ENCODE results near the gene DCTN3. TPM values are rescaled to one million over a fixed set of nuclear protein-coding genes. Genes with fewer than 3 reads are reported as not detected.

DCTN3 gene
- total and polyA plus RNA-seq, 4 experiments from 2014 or later, result 57.8 to 144 (median 87.0) TPM

GRCh38 chr9:34638138-34638445 lies 17.8 kb upstream of the DCTN3 start:
- H3K27me3 Mint-ChIP-seq, result no peaks in the 10 kb centered on the region
- H3K4me1 ChIP-seq (ENCODE audit: insufficient read depth, low read length), result peaks cover 38% of the 10 kb centered on the region
- H3K9me3 Mint-ChIP-seq, result no peaks in the 10 kb centered on the region
- H3K4me3 ChIP-seq (ENCODE audit: low read length in 2 of 2), result peak overlapping the region; percentile 74 to 84
- H3K36me3 Mint-ChIP-seq, result peaks cover 6 to 13% of the 10 kb centered on the region in 2 donors
- ChIA-PET POLR2A (ENCODE audit: partially characterized antibody) (interaction anchor here (0.6 to 22.1 kb wide), 17 partner anchors 8 to 458 kb away, joined by 3 to 484 read pairs (median 6); partner anchors contain the start of genes CCL27, DCTN3, DNAI1 and FAM219A), CTCF (ENCODE audit: partially characterized antibody) (interaction anchor here (0.6 to 10.5 kb wide), 15 partner anchors 9 to 831 kb away, joined by 3 to 235 read pairs (median 8); partner anchors contain the start of genes ARID3C, CCL27, DCTN3 and GALT)
- no peaks in the 10 kb centered on the region for H3K27me3 ChIP-seq (ENCODE audit: insufficient read depth, low read length)
- H3K4me3 Mint-ChIP-seq, result peak overlapping the region; percentile 87 to 92 (median 90)
- H3K36me3 ChIP-seq (ENCODE audit: insufficient read depth, low read length), result no peaks in the 10 kb centered on the region
- peak overlapping the region; percentile 78 for H3K27ac ChIP-seq (ENCODE audit: low read depth, low read length)
- intact Hi-C loops (cut with micrococcal nuclease), result loop anchor here (5.0 kb wide), 2 partner anchors 36 to 261 kb away; partner anchors contain the start of gene MYORG
- DNase-seq, result no peak
- H3K27ac Mint-ChIP-seq, result peak overlapping the region; percentile 93 to 97 (median 95)
- H3K9me3 ChIP-seq (ENCODE audit: control insufficient read depth in 1 of 2, low read length in 2 of 2), result no peaks in the 10 kb centered on the region
- H3K4me1 Mint-ChIP-seq, result peaks cover 22 to 46% (median 34%) of the 10 kb centered on the region in 4 donors

- Mint-ChIP-seq H3K27me3 (no peaks in the 10 kb centered on the region), H3K27ac (peak within 1 kb of the TSS; percentile 93 to 97 (median 95)), H3K4me3 (peak within 1 kb of the TSS; percentile 87 to 92 (median 91)), H3K36me3 (peaks cover 6 to 13% of the 10 kb centered on the region in 2 donors), H3K9me3 (no peaks in the 10 kb centered on the region), H3K4me1 (peaks cover 22 to 51% (median 34%) of the 10 kb centered on the region in 4 donors)
- ChIA-PET CTCF (ENCODE audit: partially characterized antibody) (interaction anchor here (0.6 to 10.5 kb wide), 14 partner anchors 9 to 830 kb away, joined by 3 to 235 read pairs (median 10); partner anchors contain the start of genes ARID3C, CCL27, DCTN3 and GALT), POLR2A (ENCODE audit: partially characterized antibody) (interaction anchor here (0.6 to 22.1 kb wide), 21 partner anchors 8 to 458 kb away, joined by 3 to 484 read pairs (median 6); partner anchors contain the start of genes ARID3C, CCL27, DCTN3 and DNAI1)
- H3K4me3 ChIP-seq (ENCODE audit: low read length in 2 of 2), result peak within 1 kb of the TSS; percentile 74 to 84
- H3K27me3 ChIP-seq (ENCODE audit: insufficient read depth, low read length), result no peaks in the 10 kb centered on the region
- intact Hi-C loops (cut with micrococcal nuclease), result loop anchor here (1.0 to 5.0 kb wide), 5 partner anchors 9 to 260 kb away; partner anchors contain the start of genes GALT and MYORG
- DNase-seq, result peak; percentile 91 to 97 (median 94)
- no peaks in the 10 kb centered on the region for H3K9me3 ChIP-seq (ENCODE audit: control insufficient read depth in 1 of 2, low read length in 2 of 2)
- H3K4me1 ChIP-seq (ENCODE audit: insufficient read depth, low read length), result peaks cover 38% of the 10 kb centered on the region
- H3K36me3 ChIP-seq (ENCODE audit: insufficient read depth, low read length), result no peaks in the 10 kb centered on the region
- H3K27ac ChIP-seq (ENCODE audit: low read depth, low read length), result peak within 1 kb of the TSS; percentile 78
Measured at GRCh38 chr9:34637356-34638137, 17.3 kb upstream of the DCTN3 start, which contains the start of gene SIGMAR1. SIGMAR1 (minus strand) TSS chr9:34637787; CDS start chr9:34637697, 90 bp downstream.

- intact Hi-C loops (cut with micrococcal nuclease), result loop anchor here (1.0 to 5.0 kb wide), 5 partner anchors 9 to 260 kb away; partner anchors contain the start of genes GALT and MYORG
- no peaks in the 10 kb centered on the region for H3K36me3 ChIP-seq (ENCODE audit: insufficient read depth, low read length)
- H3K27ac Mint-ChIP-seq, result peak overlapping the region; percentile 73 to 96 (median 91)
- peak overlapping the region; percentile 87 to 92 (median 91) for H3K4me3 Mint-ChIP-seq
- peaks cover 22 to 55% (median 34%) of the 10 kb centered on the region in 4 donors for H3K4me1 Mint-ChIP-seq
- DNase-seq, result no peak
- H3K27me3 ChIP-seq (ENCODE audit: insufficient read depth, low read length), result no peaks in the 10 kb centered on the region
- H3K9me3 Mint-ChIP-seq, result no peaks in the 10 kb centered on the region
- ChIA-PET POLR2A (ENCODE audit: partially characterized antibody) (interaction anchor here (0.9 to 22.1 kb wide), 17 partner anchors 8 to 457 kb away, joined by 3 to 484 read pairs (median 8); partner anchors contain the start of genes ARID3C, CCL27, DCTN3 and DNAI1), CTCF (ENCODE audit: partially characterized antibody) (interaction anchor here (0.7 to 10.5 kb wide), 11 partner anchors 9 to 222 kb away, joined by 3 to 235 read pairs (median 16); partner anchors contain the start of genes ARID3C, CCL27, DCTN3 and GALT)
- H3K27me3 Mint-ChIP-seq, result no peaks in the 10 kb centered on the region
- H3K27ac ChIP-seq (ENCODE audit: low read depth, low read length), result peak overlapping the region; percentile 78
- H3K36me3 Mint-ChIP-seq, result peaks cover 6 to 13% of the 10 kb centered on the region in 2 donors
- H3K4me1 ChIP-seq (ENCODE audit: insufficient read depth, low read length), result peaks cover 38% of the 10 kb centered on the region
- peak overlapping the region; percentile 47 to 74 for H3K4me3 ChIP-seq (ENCODE audit: low read length in 2 of 2)
- no peaks in the 10 kb centered on the region for H3K9me3 ChIP-seq (ENCODE audit: control insufficient read depth in 1 of 2, low read length in 2 of 2)
Measured at GRCh38 chr9:34636791-34637355, 16.6 kb upstream of the DCTN3 start.

- no peaks in the 10 kb centered on the region for H3K27me3 ChIP-seq (ENCODE audit: insufficient read depth, low read length)
- DNase-seq, result no peak
- H3K4me3 ChIP-seq (ENCODE audit: low read length in 2 of 2), result no peak overlapping the region
- no peaks in the 10 kb centered on the region for H3K27me3 Mint-ChIP-seq
- no peaks in the 10 kb centered on the region for H3K9me3 ChIP-seq (ENCODE audit: control insufficient read depth in 1 of 2, low read length in 2 of 2)
- peaks cover 22 to 55% (median 34%) of the 10 kb centered on the region in 4 donors for H3K4me1 Mint-ChIP-seq
- ChIA-PET CTCF (ENCODE audit: partially characterized antibody) (interaction anchor here (0.8 to 10.5 kb wide), 12 partner anchors 11 to 257 kb away, joined by 3 to 235 read pairs (median 20); partner anchors contain the start of genes CCL27, DCTN3, GALT and RPP25L), POLR2A (ENCODE audit: partially characterized antibody) (interaction anchor here (2.7 to 22.1 kb wide), 5 partner anchors 10 to 24 kb away, joined by 12 to 484 read pairs (median 106); partner anchors contain the start of genes CCL27, DCTN3, GALT and IL11RA)
- peaks cover 38% of the 10 kb centered on the region for H3K4me1 ChIP-seq (ENCODE audit: insufficient read depth, low read length)
- H3K36me3 ChIP-seq (ENCODE audit: insufficient read depth, low read length), result no peaks in the 10 kb centered on the region
- H3K27ac ChIP-seq (ENCODE audit: low read depth, low read length), result no peak overlapping the region
- H3K36me3 Mint-ChIP-seq, result peaks cover 6 to 13% of the 10 kb centered on the region in 2 donors
- no peaks in the 10 kb centered on the region for H3K9me3 Mint-ChIP-seq
- intact Hi-C loops (cut with micrococcal nuclease), result loop anchor here (5.0 kb wide), 2 partner anchors 33 to 258 kb away; partner anchors contain the start of gene MYORG
- peak overlapping the region; percentile 8 to 81 (median 58) for H3K4me3 Mint-ChIP-seq
- peak overlapping the region in 4 of 7 donors; percentile 18 to 77 (median 66) for H3K27ac Mint-ChIP-seq
Measured at GRCh38 chr9:34635556-34635955, 15.3 kb upstream of the DCTN3 start.

GRCh38 chr9:34634551-34635248 lies 14.4 kb upstream of the DCTN3 start:
- peaks cover 6 to 13% of the 10 kb centered on the region in 2 donors for H3K36me3 Mint-ChIP-seq
- intact Hi-C loops (cut with micrococcal nuclease), result loop anchor here (1.0 to 5.0 kb wide), 8 partner anchors 22 to 257 kb away; partner anchors contain the start of genes DNAI1, ENHO, FAM219A and MYORG
- DNase-seq, result no peak
- H3K27me3 ChIP-seq (ENCODE audit: insufficient read depth, low read length), result no peaks in the 10 kb centered on the region
- no peaks in the 10 kb centered on the region for H3K9me3 ChIP-seq (ENCODE audit: control insufficient read depth in 1 of 2, low read length in 2 of 2)
- peak overlapping the region in 3 of 7 donors; percentile 4 to 53 (median 27) for H3K27ac Mint-ChIP-seq
- peaks cover 38% of the 10 kb centered on the region for H3K4me1 ChIP-seq (ENCODE audit: insufficient read depth, low read length)
- no peak overlapping the region for H3K4me3 ChIP-seq (ENCODE audit: low read length in 2 of 2)
- CTCF ChIA-PET (ENCODE audit: partially characterized antibody), result interaction anchor here (0.6 to 10.5 kb wide), 29 partner anchors 9 to 238 kb away, joined by 3 to 235 read pairs (median 5); partner anchors contain the start of genes CCL27, DCTN3, GALT and RPP25L
- peaks cover 0 to 2% (median 0%) of the 10 kb centered on the region in 8 donors for H3K9me3 Mint-ChIP-seq
- POLR2A ChIA-PET (ENCODE audit: partially characterized antibody), result interaction anchor here (1.6 to 22.1 kb wide), 6 partner anchors 12 to 25 kb away, joined by 6 to 484 read pairs (median 72); partner anchors contain the start of genes CCL27, DCTN3, GALT and IL11RA
- no peaks in the 10 kb centered on the region for H3K27me3 Mint-ChIP-seq
- H3K4me3 Mint-ChIP-seq, result peak overlapping the region in 1 of 8 donors; percentile 47
- no peaks in the 10 kb centered on the region for H3K36me3 ChIP-seq (ENCODE audit: insufficient read depth, low read length)
- H3K27ac ChIP-seq (ENCODE audit: low read depth, low read length), result no peak overlapping the region
- H3K4me1 Mint-ChIP-seq, result peaks cover 22 to 63% (median 38%) of the 10 kb centered on the region in 4 donors
